HG03575 (cell line): ENCODE data around the gene SYNGAP1.
A peak's percentile ranks its signal among the peaks of the same experiment; 100 is the strongest.
"Not testable (repeated sequence)": the region's sequence is repeated elsewhere in the genome, so short reads cannot be mapped to it uniquely, and the experiment has no call there.

Experiments used
- ATAC-seq: cut with Tn5 transposase; IDR thresholded peaks from one replicate; pipeline ENCODE4 v1.9.1; 2021; ENCODE audit not compliant: unreplicated experiment, insufficient number of reproducible peaks, low FRiP score; ENCODE audit errors: extremely low read depth

The SYNGAP1 gene

DNA sequence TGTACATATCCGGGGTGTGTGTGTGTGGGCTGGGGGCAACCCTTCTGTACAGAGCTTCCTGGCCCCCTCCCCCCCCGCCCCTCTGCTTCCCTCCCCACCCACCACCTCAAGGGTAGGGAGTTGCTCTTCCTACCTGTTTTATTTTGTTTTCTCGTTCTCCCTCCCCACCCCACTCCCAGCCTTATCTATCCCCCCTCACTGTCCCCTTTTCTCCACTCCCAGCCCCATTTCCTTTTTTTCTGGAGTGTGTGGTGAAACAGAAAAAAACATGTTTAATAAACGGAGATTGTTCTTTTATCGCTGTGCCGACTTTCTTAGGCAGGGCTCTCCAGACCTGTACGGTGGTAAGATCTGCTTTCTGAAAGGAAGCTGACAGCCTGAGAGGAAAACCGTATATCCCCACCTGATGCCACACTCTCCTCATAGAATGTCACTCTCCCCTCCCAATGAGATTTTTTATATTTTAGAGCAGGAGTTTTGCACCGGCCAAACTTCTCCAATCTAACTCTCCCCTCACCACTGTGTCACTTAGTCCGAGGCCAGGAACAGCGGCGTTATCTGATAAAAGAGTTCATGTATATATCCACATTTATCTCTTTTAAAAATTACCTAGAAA, 33.6 kb downstream of the SYNGAP1 start:
- ATAC-seq = no peak

DNA sequence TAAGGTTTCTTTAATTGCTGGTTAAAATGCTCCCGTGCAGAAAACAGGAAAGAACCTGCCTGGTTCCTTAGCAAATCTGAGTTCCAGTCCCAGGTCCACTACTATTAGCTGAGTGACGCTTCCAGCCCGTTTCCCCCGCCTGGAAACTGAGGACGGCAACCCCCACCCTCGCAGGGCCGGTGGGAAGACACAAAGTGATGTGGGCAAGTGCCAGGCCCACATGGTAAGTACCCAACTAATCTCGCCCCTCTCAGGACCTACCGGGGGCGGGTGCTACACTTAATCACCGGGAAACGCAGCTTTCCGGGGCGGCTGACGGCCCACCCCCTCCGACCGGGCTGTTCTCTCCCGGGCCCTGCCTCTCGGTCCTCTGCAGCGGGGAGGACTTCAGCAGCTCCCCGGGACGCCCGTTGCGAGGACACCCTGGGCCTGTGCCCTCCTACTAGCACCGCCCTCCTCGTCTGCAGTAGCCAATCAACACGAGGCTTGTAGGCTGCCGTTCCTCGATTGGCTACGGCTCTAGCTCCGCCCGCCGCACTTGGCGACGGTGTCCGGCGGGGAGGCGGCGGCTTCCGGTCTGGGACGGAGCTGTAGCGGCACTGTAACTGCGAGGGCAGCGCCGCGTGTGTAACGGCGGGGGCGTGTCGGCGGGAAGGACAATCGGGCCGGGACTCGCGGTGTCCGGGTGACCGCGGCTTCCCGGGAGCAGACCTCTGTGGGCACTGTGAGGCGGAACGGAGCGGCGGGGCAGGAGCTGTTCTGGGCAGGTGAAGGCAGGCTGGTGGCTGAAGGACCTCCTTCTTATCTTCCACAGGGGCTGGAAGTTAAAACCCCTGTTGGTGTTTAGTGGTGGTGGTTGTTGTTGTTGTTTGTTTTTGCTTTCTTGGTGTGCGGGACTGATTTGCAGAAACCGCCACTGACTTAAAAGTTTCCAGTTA, 34.4 kb downstream of the SYNGAP1 start, which contains the start of gene ZBTB9:
Gene ZBTB9, plus strand, starts transcription at position 568 of the 938 bp plus-strand sequence. CDS start 525 bp downstream, outside the sequence.
- peak; percentile 81 for ATAC-seq

DNA sequence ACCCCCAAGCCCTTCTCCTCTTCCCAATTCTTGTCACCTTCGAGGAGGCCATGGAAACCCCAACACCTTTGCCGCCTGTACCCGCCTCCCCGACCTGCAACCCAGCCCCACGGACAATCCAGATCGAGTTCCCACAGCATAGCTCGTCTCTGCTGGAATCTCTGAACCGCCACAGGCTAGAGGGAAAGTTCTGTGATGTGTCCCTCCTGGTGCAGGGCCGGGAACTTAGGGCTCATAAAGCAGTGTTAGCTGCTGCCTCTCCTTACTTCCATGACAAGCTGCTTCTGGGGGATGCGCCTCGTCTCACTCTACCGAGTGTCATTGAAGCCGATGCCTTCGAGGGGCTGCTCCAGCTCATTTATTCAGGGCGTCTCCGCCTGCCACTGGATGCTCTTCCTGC, 35.2 kb downstream of the SYNGAP1 start:
- no peak for ATAC-seq

DNA sequence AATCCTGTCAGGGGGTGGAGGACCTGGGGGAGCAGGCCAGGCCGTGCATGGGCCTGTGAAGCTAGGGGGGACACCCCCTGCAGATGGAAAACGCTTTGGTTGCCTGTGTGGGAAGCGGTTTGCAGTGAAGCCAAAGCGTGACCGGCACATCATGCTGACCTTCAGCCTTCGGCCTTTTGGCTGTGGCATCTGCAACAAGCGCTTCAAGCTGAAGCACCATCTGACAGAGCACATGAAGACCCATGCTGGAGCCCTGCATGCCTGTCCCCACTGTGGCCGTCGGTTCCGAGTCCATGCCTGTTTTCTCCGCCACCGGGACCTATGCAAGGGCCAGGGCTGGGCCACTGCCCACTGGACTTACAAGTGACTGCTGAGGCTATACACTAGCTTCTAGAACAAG, 36.3 kb downstream of the SYNGAP1 start:
- no peak for ATAC-seq

DNA sequence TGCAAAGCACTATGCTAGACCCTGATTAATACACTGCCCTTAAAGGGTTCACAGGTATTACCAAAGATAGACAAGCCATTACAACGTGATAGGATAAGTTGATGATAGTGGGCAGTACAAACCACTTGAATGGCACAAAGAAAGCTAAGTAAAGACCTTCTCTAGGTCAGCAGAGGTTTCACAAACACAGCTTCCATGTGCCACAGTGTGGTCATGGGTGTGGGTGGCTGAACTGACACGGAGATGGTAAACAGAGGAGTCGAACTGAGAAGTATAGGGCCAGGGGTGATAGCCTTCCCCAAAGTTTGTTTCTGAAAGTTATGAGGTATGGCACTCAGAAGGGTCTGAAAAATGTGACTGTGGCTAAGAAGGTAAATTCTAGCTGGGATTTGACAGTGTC, 38.8 kb downstream of the SYNGAP1 start:
- ATAC-seq = no peak

DNA sequence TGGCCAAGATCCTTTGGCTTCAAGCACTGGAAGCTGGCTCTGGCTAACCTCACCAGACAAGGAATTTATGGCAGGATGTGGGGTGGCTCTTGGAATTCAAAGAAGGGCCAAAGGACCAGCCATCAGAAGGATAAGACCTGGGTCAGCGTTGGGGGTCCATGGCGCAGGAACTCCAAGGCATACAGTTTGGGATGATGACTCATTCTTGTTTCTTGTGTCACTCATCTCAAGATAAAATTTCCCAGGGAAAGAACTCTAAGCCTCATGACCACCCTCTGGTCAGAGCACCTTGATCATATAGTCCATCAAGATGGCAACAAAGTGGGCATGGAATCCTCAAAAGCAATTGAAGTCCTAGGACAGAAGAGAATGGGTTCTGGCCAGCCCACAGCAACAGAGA, 39.4 kb downstream of the SYNGAP1 start:
- no peak for ATAC-seq

DNA sequence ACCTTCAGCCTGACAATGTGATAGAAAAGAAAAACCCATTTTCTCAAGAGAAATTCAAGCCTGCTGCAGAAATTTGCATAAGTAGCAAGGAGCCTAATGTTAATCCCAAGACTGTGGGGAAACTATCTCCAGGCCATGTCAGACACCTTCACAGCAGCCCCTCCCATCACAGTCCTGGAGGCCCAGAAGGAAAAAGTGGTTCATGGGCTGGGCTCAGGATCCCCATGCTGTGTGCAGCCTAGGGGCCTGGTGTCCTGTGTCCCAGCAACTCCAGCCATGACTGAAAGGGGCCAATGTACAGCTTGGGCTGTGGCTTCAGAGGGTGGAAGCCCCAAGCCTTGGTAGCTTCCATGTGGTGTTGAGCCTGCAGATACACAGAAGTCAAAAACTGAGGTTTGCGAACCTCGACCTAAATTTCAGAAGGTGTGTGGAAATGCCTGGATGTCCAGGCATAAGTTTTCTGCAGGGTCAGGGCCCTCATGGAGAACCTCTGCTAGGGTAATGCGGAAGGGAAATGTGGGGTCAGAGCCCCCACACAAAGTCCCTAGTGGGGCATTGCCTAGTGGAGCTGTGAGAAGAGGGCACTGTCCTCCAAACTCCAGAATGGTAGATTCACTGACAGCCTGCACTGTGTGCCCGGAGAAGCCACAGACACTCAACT, 46.3 kb downstream of the SYNGAP1 start:
- no peak for ATAC-seq

DNA sequence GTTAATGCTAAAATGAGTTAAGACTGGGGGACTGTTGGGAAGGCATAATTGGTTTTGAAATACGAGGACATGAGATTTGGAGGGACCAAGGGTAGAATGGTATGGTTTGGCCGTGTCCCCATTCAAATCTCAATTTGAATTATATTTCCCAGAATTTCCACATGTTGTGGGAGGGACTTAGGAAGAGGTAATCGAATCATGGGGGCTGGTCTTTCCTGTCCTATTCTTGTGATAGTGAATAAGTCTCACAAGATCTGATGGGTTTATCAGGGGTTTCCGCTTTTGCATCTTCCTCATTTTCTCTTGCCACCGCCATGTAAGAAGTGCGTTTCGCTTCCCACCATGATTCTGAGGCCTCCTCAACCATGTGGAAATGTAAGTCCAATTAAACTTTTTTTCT, 47.2 kb downstream of the SYNGAP1 start:
- ATAC-seq = no peak

DNA sequence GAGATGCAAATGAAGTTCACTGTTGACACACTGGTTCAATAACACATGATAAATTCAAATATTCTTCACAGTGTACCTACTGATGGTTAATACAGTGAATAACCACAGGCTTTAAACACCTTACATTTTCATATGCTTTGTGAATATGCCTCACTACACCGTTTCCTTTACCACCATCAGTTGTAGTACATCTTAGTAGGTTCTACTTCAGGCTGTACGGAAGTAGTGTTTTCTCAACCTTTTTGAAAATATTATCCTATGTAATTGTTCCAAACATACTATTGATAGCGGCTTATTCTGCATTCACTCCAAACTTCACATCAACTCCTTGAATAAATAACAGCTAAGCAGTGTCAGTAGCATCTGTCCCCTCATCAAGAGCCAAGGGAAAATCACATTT, 49.8 kb downstream of the SYNGAP1 start:
- no peak for ATAC-seq

DNA sequence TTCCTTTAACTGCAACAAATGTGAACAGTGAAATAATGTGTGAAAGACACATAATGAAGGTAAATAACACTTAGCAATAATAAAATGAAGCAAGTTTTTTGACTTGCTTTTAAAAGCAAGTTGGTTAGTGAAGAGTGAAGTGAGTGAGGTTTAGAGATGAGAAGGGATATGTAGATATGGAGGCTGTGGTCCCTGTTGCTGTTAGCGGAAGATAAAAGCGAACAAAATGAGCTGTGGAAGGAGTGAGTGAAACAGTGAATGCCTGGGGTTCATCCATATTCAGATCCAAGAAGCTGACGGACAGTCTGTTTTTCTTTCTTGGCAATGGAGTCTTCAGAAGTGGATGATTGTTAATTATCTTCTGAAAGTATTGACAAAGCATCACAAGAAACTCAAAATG, 58.0 kb downstream of the SYNGAP1 start:
- no peak for ATAC-seq

DNA sequence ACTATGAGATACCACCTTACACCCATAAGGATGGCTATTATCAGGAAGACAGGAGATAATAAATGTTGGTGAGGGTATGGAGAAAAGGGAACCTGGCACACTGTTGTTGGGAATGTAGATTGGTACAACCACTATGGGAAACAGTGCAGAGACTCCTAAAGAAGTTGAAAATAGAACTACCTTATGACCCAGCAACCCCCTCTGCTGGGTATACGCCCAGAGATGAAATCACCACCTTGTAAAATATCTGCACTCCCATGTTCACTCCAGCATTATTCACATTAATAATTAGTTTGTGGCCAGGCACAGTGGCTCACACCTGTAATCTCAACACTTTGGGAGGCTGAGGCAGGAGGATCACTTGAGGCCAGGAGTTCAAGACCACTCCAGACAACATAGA, 61.3 kb downstream of the SYNGAP1 start:
- ATAC-seq = no peak

DNA sequence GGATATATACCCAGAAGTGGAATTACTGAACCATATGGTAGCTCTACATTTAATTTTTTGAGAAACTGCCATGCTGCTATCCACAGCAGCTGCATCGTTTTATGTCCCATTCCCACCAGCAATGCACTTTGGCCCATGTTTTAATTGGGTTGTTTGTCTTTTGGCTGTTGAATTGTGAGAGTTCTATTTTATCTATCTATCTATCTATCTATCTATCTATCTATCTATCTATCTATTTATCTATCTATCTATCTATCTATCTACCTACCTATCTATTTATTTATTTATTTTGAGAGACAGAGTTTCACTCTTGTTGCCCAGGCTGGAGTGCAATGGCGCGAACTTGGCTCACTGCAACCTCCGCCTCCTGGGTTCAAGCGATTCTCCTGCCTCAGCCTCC, 62.8 kb downstream of the SYNGAP1 start:
- not testable (repeated sequence) for ATAC-seq

DNA sequence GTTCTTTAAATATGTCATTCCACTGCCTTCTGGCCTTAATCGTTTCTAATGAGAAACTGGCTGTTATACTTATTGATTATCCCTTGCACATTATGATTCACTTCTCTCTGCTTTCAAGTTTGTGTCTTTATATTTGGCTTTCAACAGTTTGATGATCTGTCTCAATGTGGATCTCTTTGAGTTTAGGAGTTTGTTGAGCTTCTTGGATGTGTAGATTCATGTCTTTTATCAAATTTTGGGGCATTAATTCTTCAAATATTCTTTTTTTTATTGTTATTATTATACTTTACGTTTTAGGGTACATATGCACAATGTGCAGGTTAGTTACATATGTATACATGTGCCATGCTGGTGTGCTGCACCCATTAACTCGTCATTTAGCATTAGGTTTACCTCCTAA, 63.8 kb downstream of the SYNGAP1 start:
- no peak for ATAC-seq

DNA sequence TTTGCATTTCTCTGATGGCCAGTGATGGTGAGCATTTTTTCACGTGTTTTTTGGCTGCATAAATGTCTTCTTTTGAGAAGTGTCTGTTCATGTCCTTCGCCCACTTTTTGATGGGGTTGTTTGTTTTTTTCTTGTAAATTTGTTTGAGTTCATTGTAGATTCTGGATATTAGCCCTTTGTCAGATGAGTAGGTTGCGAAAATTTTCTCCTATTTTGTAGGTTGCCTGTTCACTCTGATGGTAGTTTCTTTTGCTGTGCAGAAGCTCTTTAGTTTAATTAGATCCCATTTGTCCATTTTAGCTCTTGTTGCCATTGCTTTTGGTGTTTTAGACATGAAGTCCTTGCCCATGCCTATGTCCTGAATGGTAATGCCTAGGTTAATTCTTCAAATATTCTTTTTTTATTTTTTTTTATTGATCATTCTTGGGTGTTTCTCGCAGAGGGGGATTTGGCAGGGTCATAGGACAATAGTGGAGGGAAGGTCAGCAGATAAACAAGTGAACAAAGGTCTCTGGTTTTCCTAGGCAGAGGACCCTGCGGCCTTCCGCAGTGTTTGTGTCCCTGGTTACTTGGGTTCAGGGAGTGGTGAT, 64.9 kb downstream of the SYNGAP1 start:
- not testable (repeated sequence) for ATAC-seq

DNA sequence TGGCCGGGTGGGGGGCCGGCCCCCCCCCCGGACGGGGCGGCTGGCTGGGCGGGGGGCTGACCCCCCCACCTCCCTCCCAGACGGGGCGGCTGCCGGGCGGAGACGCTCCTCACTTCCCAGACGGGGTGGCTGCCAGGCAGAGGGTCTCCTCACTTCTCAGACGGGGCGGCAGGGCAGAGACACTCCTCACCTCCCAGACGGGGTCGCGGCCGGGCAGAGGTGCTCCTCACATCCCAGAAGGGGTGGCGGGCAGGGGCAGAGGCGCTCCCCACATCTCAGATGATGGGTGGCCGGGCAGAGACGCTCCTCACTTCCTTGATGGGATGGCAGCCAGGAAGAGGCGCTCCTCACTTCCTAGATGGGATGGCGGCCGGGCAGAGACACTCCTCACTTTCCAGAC, 65.8 kb downstream of the SYNGAP1 start:
- not testable (repeated sequence) for ATAC-seq

DNA sequence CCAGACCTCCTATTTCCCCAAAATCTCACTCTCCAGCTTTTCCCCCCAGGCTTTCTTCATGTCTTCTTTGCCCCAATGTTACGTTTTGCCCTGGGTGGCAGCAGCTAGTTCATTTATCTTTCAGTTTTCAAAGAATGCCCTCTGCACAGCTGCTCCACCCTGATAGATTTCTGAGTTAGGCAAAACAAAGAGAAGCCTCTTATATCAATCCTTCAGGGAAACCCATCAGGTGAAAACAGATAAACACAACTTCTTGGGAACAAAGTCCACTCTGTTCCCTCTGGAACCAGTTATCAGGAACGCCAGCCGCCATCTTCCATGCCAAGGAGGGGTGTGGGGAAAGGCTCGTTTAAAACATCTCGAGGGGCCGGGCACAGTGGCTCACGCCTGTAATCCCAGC, 68.5 kb downstream of the SYNGAP1 start:
- no peak for ATAC-seq

DNA sequence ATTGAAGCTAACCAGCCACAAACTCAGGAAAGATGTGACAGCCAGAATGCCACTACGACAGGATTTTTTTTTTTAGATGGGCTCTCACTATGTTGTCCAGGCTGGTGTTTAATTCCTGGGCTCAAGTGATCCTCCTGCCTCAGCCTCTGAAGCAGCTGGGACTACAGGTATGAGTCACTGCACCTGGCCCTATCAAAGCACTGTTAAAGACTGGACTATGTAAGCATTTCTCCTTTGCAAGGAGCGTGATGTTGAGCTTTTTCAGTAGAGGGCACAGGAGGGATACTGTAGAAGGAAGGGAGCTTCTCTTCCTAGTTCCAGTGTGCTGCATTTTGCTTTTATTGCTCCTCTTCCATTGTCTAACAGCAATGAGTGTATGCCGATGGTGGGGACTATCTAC, 70.3 kb downstream of the SYNGAP1 start:
- no peak for ATAC-seq

DNA sequence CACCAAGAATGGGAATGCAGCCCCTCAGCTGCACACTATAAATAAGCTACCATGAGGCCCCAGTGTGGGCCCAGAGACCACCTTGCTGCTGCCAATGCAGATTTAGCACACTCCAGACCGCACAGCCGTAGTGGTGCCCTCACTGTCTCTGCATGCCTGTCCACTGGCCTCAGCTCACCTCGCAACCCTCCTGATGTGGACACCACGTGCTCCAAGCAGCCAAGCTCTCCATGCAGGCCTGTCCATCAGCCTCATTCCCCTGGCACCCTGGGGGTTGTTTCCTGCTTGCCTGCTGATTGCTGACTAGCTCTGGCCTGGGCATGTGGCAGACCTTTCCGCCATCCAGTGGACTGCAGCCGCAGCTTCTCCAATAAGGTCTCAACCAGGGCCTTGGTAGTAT, 70.8 kb downstream of the SYNGAP1 start:
- no peak for ATAC-seq

DNA sequence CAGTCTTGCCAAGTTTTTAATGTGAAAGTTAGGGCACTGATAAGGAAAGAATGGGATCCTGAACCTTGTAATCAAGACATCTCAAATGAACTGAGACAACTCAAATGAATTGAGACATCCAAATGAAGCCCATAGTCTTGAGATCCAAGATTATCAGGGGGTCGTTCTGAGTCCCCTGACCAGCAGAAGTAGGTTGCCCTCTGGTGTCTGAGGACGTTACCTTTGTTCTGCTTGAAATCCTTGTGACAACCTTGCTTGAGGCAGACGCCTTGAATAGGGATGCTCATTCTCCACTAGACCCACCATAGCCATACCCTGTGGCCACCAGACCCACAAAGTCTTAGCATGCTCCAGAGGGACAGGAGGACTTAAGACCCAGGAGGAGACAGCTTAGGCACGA, 72.2 kb downstream of the SYNGAP1 start:
- no peak for ATAC-seq

DNA sequence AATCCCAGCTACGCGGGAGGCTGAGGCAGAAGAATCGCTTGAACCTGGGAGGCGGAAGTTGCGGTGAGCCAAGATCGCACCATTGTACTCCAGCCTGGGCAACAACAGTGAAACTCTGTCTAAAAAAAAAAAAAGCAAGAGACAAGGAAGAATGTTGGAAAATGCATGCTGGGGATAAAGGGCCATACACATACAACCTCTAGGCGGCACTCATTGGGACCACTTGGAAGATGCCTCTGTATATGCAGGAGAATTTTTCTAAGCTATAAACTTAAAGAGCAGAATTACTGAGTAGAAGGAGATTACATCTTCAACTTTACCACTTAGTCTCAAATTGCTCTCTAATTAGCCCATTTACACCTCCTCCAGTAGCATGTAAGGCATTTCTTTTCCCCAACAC, 77.3 kb downstream of the SYNGAP1 start:
- no peak for ATAC-seq
